Activated T-helper 1 cell treated with anti-CD3 and anti-CD28 coated beads, Interleukin-12 subunit alpha, Interleukin-12 subunit beta, Interleukin-2, Interleukin-4 antibody, amounts not matched to agents 30 ng/mL and 10 ng/mL and 1 ng/mL, durations not matched to agents 14 hours and 24 hours and 36 hours (primary cell): Measurements from ENCODE around the gene MVP. TPM values are rescaled to one million over a fixed set of nuclear protein-coding genes. Genes with fewer than 3 reads are reported as not detected.

Experiments
- total RNA-seq: library from RNA; stranded (reverse); gene quantifications from 2 replicates; pipeline ENCODE4 v1.2.3, GENCODE V29; 2022

The MVP gene
- total RNA-seq, 1 donor from 2014 or later = 124 TPM

Other genes starting within 250 kb of the MVP start
- gene SPN, start 157.2 kb upstream of the MVP start, total RNA-seq = 191 and 196 TPM in 2 replicates
- gene QPRT, start 141.3 kb upstream of the MVP start, total RNA-seq = 6.3 and 6.5 TPM in 2 replicates
- gene C16orf54, start 74.5 kb upstream of the MVP start, total RNA-seq = 21.3 and 24.6 TPM in 2 replicates
- not detected in 2 replicates for gene ZG16, start 42.2 kb upstream of the MVP start, total RNA-seq
- gene KIF22, start 29.7 kb upstream of the MVP start, total RNA-seq = 134 and 140 TPM in 2 replicates
- 365 and 380 TPM in 2 replicates for gene MAZ, start 13.9 kb upstream of the MVP start, total RNA-seq
- gene PRRT2, start 8.3 kb upstream of the MVP start, total RNA-seq = 1.0 and 1.3 TPM in 2 replicates
- gene PAGR1, start 4.3 kb upstream of the MVP start, total RNA-seq = 29.2 and 30.8 TPM in 2 replicates
- gene CDIPT, start 42.8 kb downstream of the MVP start, total RNA-seq = 83.7 and 85.5 TPM in 2 replicates
- 0.16 and 0.32 TPM in 2 replicates for gene SEZ6L2, start 79.1 kb downstream of the MVP start, total RNA-seq
- gene ASPHD1, start 80.0 kb downstream of the MVP start, total RNA-seq = 4.2 and 4.7 TPM in 2 replicates
- gene KCTD13, start 105.8 kb downstream of the MVP start, total RNA-seq = 53.7 and 58.2 TPM in 2 replicates
- 41.5 and 43.7 TPM in 2 replicates for gene TMEM219, start 141.6 kb downstream of the MVP start, total RNA-seq
- 38.5 and 39.7 TPM in 2 replicates for gene TAOK2, start 153.4 kb downstream of the MVP start, total RNA-seq
- 48.8 and 50.1 TPM in 2 replicates for gene HIRIP3, start 175.2 kb downstream of the MVP start, total RNA-seq
- gene INO80E, start 175.8 kb downstream of the MVP start, total RNA-seq = 128 and 137 TPM in 2 replicates
- 2.0 and 2.3 TPM in 2 replicates for gene DOC2A, start 190.6 kb downstream of the MVP start, total RNA-seq
- not detected in 2 replicates for gene C16orf92, start 202.7 kb downstream of the MVP start, total RNA-seq
- 1.6 and 1.9 TPM in 2 replicates for gene TLCD3B, start 210.8 kb downstream of the MVP start, total RNA-seq
- 1,715 and 1,718 TPM in 2 replicates for gene ALDOA, start 245.3 kb downstream of the MVP start, total RNA-seq